Dermis blood vessel endothelial cell (primary cell): Measurements from ENCODE around the gene CEP170B. TPM values are rescaled to one million over a fixed set of nuclear protein-coding genes. Genes with fewer than 3 reads are reported as not detected.

Experiments used
- total RNA-seq: library from RNA; depleted of rRNA; stranded (reverse); fragments of >200 nt; gene quantifications from 2 replicates; pipeline ENCODE4 v1.2.3, GENCODE V29; 2014

The CEP170B gene
- total RNA-seq, 1 donor from 2014 or later: 9.0 TPM

Other genes with a start within 250 kb of the CEP170B start
- gene INF2, start 175.7 kb upstream of the CEP170B start, total RNA-seq: 53.6 and 126 TPM in 2 replicates
- 0.98 and 2.2 TPM in 2 replicates for gene ADSS1, start 141.0 kb upstream of the CEP170B start, total RNA-seq
- 115 and 214 TPM in 2 replicates for gene SIVA1, start 112.1 kb upstream of the CEP170B start, total RNA-seq
- gene AKT1, start 69.5 kb upstream of the CEP170B start, total RNA-seq: 163 and 236 TPM in 2 replicates
- 5.1 and 7.0 TPM in 2 replicates for gene ZBTB42, start 64.2 kb upstream of the CEP170B start, total RNA-seq
- under 0.01 and 0.05 TPM in 2 replicates for gene PLD4, start 59.6 kb downstream of the CEP170B start, total RNA-seq
- 24.5 and 40.5 TPM in 2 replicates for gene AHNAK2, start 113.1 kb downstream of the CEP170B start, total RNA-seq
- gene CLBA1, start 120.5 kb downstream of the CEP170B start, total RNA-seq: 3.7 and 4.6 TPM in 2 replicates
- gene CDCA4, start 155.8 kb downstream of the CEP170B start, total RNA-seq: 29.8 and 41.1 TPM in 2 replicates
- 0.09 and 0.85 TPM in 2 replicates for gene GPR132, start 200.2 kb downstream of the CEP170B start, total RNA-seq